Choroid plexus epithelial cell (primary cell): ENCODE measurements around the gene ZNF426.
"Not testable (repeated sequence)": the region's sequence is repeated elsewhere in the genome, so short reads cannot be mapped to it uniquely, and the experiment has no call there.

Experiments
- DNase-seq: peaks from one replicate; pipeline ENCODE4 v3.0.0-alpha.2; 2010; ENCODE audit warnings: low read depth
- H3K4me3 ChIP-seq: 2 replicates; pipeline ENCODE4 v1.5.1; 2011; ENCODE audit warnings: low read depth, mild to moderate bottlenecking, control low read depth, low read length, moderate library complexity
- CTCF ChIP-seq: conservative IDR thresholded peaks from 2 replicates; pipeline ENCODE4 v1.5.1; 2011; ENCODE audit warnings: low read depth, mild to moderate bottlenecking, control low read depth, inconsistent platforms, low read length, moderate library complexity

ZNF426 gene

DNA sequence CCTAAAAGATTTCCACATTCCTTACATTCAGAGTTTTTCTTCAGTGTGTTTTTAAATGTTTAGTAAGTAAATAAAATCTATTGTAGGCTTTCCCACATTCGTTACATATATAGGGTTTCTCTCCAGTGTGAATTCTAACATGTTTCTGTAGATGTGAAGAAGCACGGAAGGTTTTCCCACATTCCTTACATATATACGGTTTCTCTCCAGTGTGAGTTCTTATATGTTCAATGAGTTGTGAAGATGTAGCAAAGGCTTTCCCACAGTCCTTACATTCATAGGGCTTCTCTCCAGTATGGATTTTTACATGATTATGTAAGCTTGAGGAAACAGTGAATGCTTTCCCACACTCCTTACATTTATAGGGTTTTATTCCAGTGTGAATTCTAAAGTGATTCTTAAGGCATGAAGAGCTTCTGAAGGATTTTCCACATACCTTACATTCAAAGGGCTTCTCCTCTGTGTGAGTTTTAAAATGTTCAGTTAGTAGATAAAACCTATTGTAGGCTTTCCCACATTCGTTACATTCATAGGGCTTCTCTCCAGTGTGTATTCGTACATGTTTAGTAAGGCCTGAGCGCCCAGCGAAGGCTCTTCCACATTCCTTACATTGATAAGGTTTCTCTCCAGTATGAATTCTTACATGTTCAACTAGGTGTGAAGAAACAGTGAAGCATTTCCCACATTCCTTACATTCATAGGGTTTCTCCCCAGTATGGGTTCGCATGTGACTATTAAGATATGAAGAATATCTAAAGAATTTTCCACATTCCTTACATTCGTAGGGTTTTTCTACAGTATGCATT lies 27.7 kb upstream of the ZNF426 start:
- TF ChIP-seq CTCF, result no peak
- no peak overlapping the region for H3K4me3 ChIP-seq
- DNase-seq, result peak; percentile 19

- no peak for DNase-seq
- no peak for TF ChIP-seq CTCF
- no peak overlapping the region for H3K4me3 ChIP-seq
Measured at GRCh38 chr19:9552536-9553274, 14.3 kb upstream of the ZNF426 start.

DNA sequence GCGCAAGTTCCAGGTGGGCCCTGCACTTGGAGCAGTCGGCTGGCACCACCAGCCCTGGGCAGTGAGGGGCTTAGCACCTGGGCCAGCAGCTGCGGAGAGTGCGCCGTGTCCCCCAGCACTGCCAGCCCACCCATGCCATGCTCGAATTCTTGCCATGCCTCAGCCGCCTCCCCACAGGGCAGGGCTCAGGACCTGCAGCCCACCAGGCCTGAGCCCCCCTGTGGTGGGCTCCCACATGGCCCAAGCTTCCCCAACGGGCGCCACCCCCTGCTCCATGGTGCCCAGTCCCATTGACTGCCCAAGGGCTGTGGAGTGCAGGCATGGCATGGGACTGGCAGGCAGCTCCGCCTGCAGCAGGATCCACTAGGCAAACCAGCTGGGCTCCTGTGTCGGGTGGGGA lies 9.4 kb upstream of the ZNF426 start:
- no peak for TF ChIP-seq CTCF

GRCh38 chr19:9541281-9541680 lies 2.8 kb upstream of the ZNF426 start:
- DNase-seq, H3K4me3 ChIP-seq: not testable (repeated sequence)

More for the DNA sequence above, 9.4 kb upstream of the ZNF426 start:
- no peak overlapping the region for H3K4me3 ChIP-seq
- DNase-seq, result no peak

DNA sequence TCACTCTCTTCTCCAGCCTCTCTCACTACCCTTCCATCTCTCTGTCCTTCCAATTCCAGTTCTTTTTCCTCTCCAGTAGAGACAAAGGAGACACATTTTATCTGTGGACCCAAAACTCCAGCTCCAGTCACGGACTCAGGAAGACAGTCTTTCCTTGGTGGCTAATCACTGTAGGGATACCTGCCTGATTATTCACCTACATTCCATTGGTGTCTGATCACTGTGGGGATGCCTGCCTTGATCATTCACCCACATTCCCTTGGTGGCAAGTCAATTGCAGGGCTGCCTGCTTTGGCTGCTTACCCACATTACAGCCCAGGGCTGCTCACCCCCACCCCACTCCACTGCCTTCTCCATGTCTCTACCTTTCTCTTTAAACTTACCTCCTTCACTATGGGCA lies 1.5 kb upstream of the ZNF426 start:
- DNase-seq, H3K4me3 ChIP-seq: not testable (repeated sequence)

- H3K4me3 ChIP-seq, DNase-seq: not testable (repeated sequence)
Measured at GRCh38 chr19:9539201-9539600, 756 bp upstream of the ZNF426 start.

- DNase-seq, result no peak
- no peak overlapping the region for H3K4me3 ChIP-seq
- TF ChIP-seq CTCF, result no peak
Measured at GRCh38 chr19:9535934-9536333, 2.5 kb downstream of the ZNF426 start.

DNA sequence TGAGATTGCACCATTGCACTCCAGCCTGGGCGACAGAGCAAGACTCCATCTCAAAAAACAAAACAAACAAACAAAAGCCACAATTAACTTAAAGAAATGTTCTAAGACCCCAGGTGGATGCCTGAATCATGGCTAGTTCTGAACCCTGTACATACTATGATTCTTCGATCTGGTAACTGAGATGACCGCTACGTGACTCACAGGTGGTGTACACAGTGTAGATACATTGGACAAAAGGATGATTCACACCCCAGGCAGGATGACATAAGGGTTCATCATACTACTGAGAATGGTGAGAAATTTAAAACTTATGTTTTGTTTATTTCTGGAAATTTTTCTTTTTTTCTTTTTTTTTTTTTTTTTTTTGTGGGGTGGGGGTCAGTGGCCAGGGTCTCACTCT lies 6.5 kb downstream of the ZNF426 start:
- no peak overlapping the region for H3K4me3 ChIP-seq
- DNase-seq, result no peak
- TF ChIP-seq CTCF, result no peak
